GM12878 (cell line): Measurements from ENCODE around the gene RNPEP. TPM values are rescaled to one million over a fixed set of nuclear protein-coding genes. Genes with fewer than 3 reads are reported as not detected.
A peak's percentile ranks its signal among the peaks of the same experiment; 100 is the strongest.

Source experiments
- ATAC-seq: fragments of 200-7000 bp; cut with Tn5 transposase; 3 replicates; pipeline ENCODE4 v1.9.1; 2020; ENCODE audit warnings: mild to moderate bottlenecking, moderate library complexity
- BruUV-seq: library from RNA; stranded (reverse); fragments of 400-500 nt; replicated peaks from 2 replicates; lab custom pipeline; 2021; lab: Mats Ljungman, UMichigan
- CTCF ChIA-PET: fragments of 300-600 bp; sonication (Branson Sonifier 250); formaldehyde crosslinking; extraction: SDS; loops from one replicate; lab custom pipeline; 2021; ENCODE audit warnings: inconsistent platforms; lab: Yijun Ruan, JAX
- POLR2A ChIA-PET: fragments of 350-600 bp; formaldehyde crosslinking; extraction: SDS; loops from one replicate; lab custom pipeline; 2021; ENCODE audit warnings: inconsistent platforms; lab: Charles Lee
- RAD21 ChIA-PET: fragments of 300-600 bp; sonication (Branson Sonifier 250); formaldehyde crosslinking; loops from one replicate; lab custom pipeline; 2023; ENCODE audit warnings: antibody characterized with exemption; ENCODE audit not compliant: unreplicated experiment; lab: Charles Lee
- SMC1A ChIA-PET: fragments of 300-600 bp; sonication (Branson Sonifier 250); formaldehyde crosslinking; loops from one replicate; lab custom pipeline; 2023; ENCODE audit not compliant: unreplicated experiment, uncharacterized antibody; lab: Charles Lee
- DNase-seq: peaks from one replicate; pipeline ENCODE4 v3.0.0-alpha.2; 2011; ENCODE audit warnings: low read depth, low spot score
- FAIRE-seq: peaks from 3 replicates; lab custom pipeline; 2011; peaks lifted over from hg19 to GRCh38; lab: Jason Lieb, UNC
- H2AFZ ChIP-seq: 2 replicates; pipeline ENCODE4 v1.6.0; 2011; ENCODE audit warnings: low read depth, low read length, control low read depth; ENCODE audit not compliant: control insufficient read depth
- H3K27ac ChIP-seq: 2 replicates; pipeline ENCODE4 v1.5.1; 2011; ENCODE audit warnings: control low read depth; ENCODE audit not compliant: control insufficient read depth, insufficient read depth
- H3K27me3 ChIP-seq, 2 experiments: replicated peaks in 1 of 2; 2 replicates each; pipeline versions ENCODE4 v1.6.0 to v1.6.1; 2011; ENCODE audit warnings: low read length in 1 of 2; ENCODE audit not compliant: control insufficient read depth in 2 of 2, insufficient read depth in 2 of 2
- H3K36me3 ChIP-seq, 2 experiments: 2 replicates each; pipeline ENCODE4 v1.5.1; 2011; ENCODE audit warnings: low read length in 1 of 2; ENCODE audit not compliant: control insufficient read depth in 2 of 2, insufficient read depth in 2 of 2
- H3K4me1 ChIP-seq: 2 replicates; pipeline ENCODE4 v1.6.1; 2011; ENCODE audit warnings: mild to moderate bottlenecking, low read length, moderate library complexity, mixed read lengths; ENCODE audit not compliant: control insufficient read depth, insufficient read depth
- H3K4me2 ChIP-seq: 2 replicates; pipeline ENCODE4 v1.6.0; 2011; ENCODE audit warnings: control low read depth; ENCODE audit not compliant: control insufficient read depth, insufficient read depth
- H3K4me3 ChIP-seq: fragments of 200-600 bp; sonication (generic); 2 replicates; pipeline ENCODE4 v1.5.1; 2016
- H3K79me2 ChIP-seq: 2 replicates; pipeline ENCODE4 v1.6.0; 2011; ENCODE audit warnings: low read length; ENCODE audit not compliant: control insufficient read depth, insufficient read depth
- H3K9ac ChIP-seq: 2 replicates; pipeline ENCODE4 v1.8.0; 2011; ENCODE audit warnings: low read length, control low read depth, mixed read lengths; ENCODE audit not compliant: control insufficient read depth, insufficient read depth
- H3K9me3 ChIP-seq: replicated peaks from 3 replicates; pipeline ENCODE4 v1.5.1; 2011; ENCODE audit warnings: mild to moderate bottlenecking, low read length; ENCODE audit not compliant: control insufficient read depth, insufficient read depth
- H4K20me1 ChIP-seq: 2 replicates; pipeline ENCODE4 v1.6.0; 2011; ENCODE audit not compliant: control insufficient read depth, insufficient read depth
- BHLHE40 ChIP-seq, 2 experiments: fragments of 450-650 bp in 1 of 2; IDR thresholded peaks; 2 replicates each; pipeline ENCODE4 v1.6.1; 2011 to 2017; ENCODE audit warnings: low read depth in 2 of 2, borderline replicate concordance in 1 of 2, improper control_type of control experiment in 1 of 2, low read length in 1 of 2, mild to moderate bottlenecking in 1 of 2
- CREB1 ChIP-seq: IDR thresholded peaks from 2 replicates; pipeline ENCODE4 v1.6.1; 2012; ENCODE audit warnings: low read depth, mild to moderate bottlenecking, inconsistent platforms
- CTCF ChIP-seq, 3 experiments: IDR thresholded peaks in 2 of 3; conservative IDR thresholded peaks in 1 of 3; 2 replicates each; pipeline ENCODE4 v1.5.1; 2011; ENCODE audit warnings: low read depth in 3 of 3, low read length in 3 of 3, mild to moderate bottlenecking in 3 of 3, control low read depth in 2 of 3, moderate library complexity in 2 of 3, inconsistent platforms in 1 of 3, mixed read lengths in 1 of 3; ENCODE audit not compliant: control insufficient read depth in 2 of 3, insufficient read depth in 1 of 3; ENCODE audit errors: extremely low read depth in 1 of 3
- EGR1 ChIP-seq, 2 experiments: IDR thresholded peaks; 1 replicate in 1 of 2; 2 replicates in 1 of 2; pipeline ENCODE4 v1.6.1; 2011 to 2012; ENCODE audit warnings: low read depth in 2 of 2, low read length in 2 of 2, borderline replicate concordance in 1 of 2, mild to moderate bottlenecking in 1 of 2, moderate library complexity in 1 of 2
- MYB ChIP-seq: fragments of 150-350 bp; IDR thresholded peaks from 2 replicates; pipeline ENCODE4 v1.6.1; 2014; ENCODE audit warnings: mild to moderate bottlenecking, low read depth, low read length, borderline replicate concordance
- RUNX3 ChIP-seq: IDR thresholded peaks from 2 replicates; pipeline ENCODE4 v1.6.1; 2012; ENCODE audit warnings: low read length, inconsistent platforms
- SMARCA5 ChIP-seq: fragments of 450-650 bp; IDR thresholded peaks from 2 replicates; pipeline ENCODE4 v1.6.1; 2017; ENCODE audit warnings: mild to moderate bottlenecking
- WGBS: methylation state at CpG from one replicate; pipeline ENCODE4 v1.1.6; 2016; ENCODE audit warnings: low lambda C conversion rate; ENCODE audit not compliant: insufficient replicate concordance, insufficient coverage; ENCODE audit errors: missing lambda C conversion rate; 5-methylcytosine and 5-hydroxymethylcytosine counted together
- in situ Hi-C: fragments of 300-500 bp; cut with MboI; formaldehyde crosslinking; loops from 9 replicates; pipeline ENCODE4 v1.14.3; 2018; ENCODE audit warnings: mixed read lengths
- intact Hi-C: fragments of 100-400 bp; cut with micrococcal nuclease; formaldehyde crosslinking; loops from one replicate; pipeline ENCODE4 v1.14.2; 2022; ENCODE audit not compliant: unreplicated experiment
- polyA plus RNA-seq, 11 experiments: library from polyadenylated mRNA; depleted of rRNA in 4 of 11; unstranded in 6 of 11; stranded (reverse) in 5 of 11; fragments of >200 nt; fragmentation: Nextera tagmentation in 4 of 11; fragmentation: Illumina TruSeq in 1 of 11; extraction: Ambion mirVana in 4 of 11; extraction: Trizol in 1 of 11; gene quantifications; 1 replicate in 1 of 11; 2 replicates in 10 of 11; pipeline versions ENCODE4 v1.2.1 to v1.2.3, GENCODE V29; 2011 to 2016; ENCODE audit warnings: inconsistent platforms in 2 of 11, missing spikeins in 2 of 11, low read depth in 1 of 11
- total RNA-seq, 4 experiments: library from RNA; depleted of rRNA in 3 of 4; stranded (reverse); fragments of >200 nt in 3 of 4; fragmentation: Illumina TruSeq in 1 of 4; extraction: Trizol in 1 of 4; gene quantifications; 2 replicates each; pipeline versions ENCODE4 v1.2.1 to v1.2.3, GENCODE V29; 2013 to 2021

RNPEP gene
- total and polyA plus RNA-seq, 10 of the 15 experiments (the other 5 are each of a cell fraction or from before 2014, with no cell fraction given): 18.3 to 68.2 (median 44.6) TPM

GRCh38 chr1:201982082-201982622 is 296 bp upstream of the RNPEP start:
- 0 out of 4 replicates have a peak, but pooled peaks cover 0 to 2% of the 10 kb centered on the region in 2 experiments for H3K27me3 ChIP-seq
- CTCF ChIA-PET: interaction anchor here (0.5 to 3.3 kb wide), 6 partner anchors 9 to 136 kb away, joined by 3 to 18 read pairs (median 7); no protein-coding TSS in a partner anchor
- RAD21 ChIA-PET: interaction anchor here (0.9 to 1.4 kb wide), 2 partner anchors 28 to 86 kb away, joined by 4 to 5 read pairs; partner anchors contain the start of gene ELF3
- in situ Hi-C loops: no loop called here
- TF ChIP-seq SMARCA5 (0 out of 2 replicates have a peak, but pooled peaks have one; percentile 3), BHLHE40 (IDR thresholded peaks at IDR 0.05; ENCODE audit: borderline replicate concordance in 1 of 2, low read depth in 2 of 2, low read length in 1 of 2) (peak; percentile 39 to 51; a peak in 2 of 4 replicates), CTCF (IDR thresholded peaks at IDR 0.05 in 2 of 3, conservative IDR thresholded peaks at IDR 0.05 in 1 of 3; ENCODE audit: control insufficient read depth in 2 of 3, extremely low read depth in 1 of 3, insufficient read depth in 1 of 3, low read depth in 3 of 3, low read length in 3 of 3) (no peak), EGR1 (IDR thresholded peaks at IDR 0.05; ENCODE audit: borderline replicate concordance in 1 of 2, low read depth in 2 of 2, low read length in 2 of 2) (peak in 1 of 2 experiments; percentile 90; a peak in 2 of 3 replicates), MYB (no peak), RUNX3 (0 out of 2 replicates have a peak, but pooled peaks have one; percentile 4), CREB1 (no peak)
- WGBS: 8% methylated on average over 17 of the region's 31 CpGs
- FAIRE-seq (no peak), ATAC-seq (peak; percentile 19; the same call in 2 of the 3 replicates), DNase-seq (no peak)
- H3K4me2 ChIP-seq: peak overlapping the region; percentile 79
- intact Hi-C loops: loop anchor here (2.0 kb wide), 1 partner anchor 27 kb away; the partner anchor contains the start of gene TIMM17A
- SMC1A ChIA-PET: interaction anchor here (1.3 to 1.6 kb wide), 3 partner anchors 10 to 16 kb away, joined by 4 to 7 read pairs (median 5); no protein-coding TSS in a partner anchor
- no peak overlapping the region for H3K27ac ChIP-seq
- H3K79me2 ChIP-seq: peaks cover 22% of the 10 kb centered on the region
- H4K20me1 ChIP-seq: no peaks in the 10 kb centered on the region
- peak overlapping the region; percentile 82 for H3K4me3 ChIP-seq
- H3K4me1 ChIP-seq: peaks cover 3% of the 10 kb centered on the region
- H2AFZ ChIP-seq: peak overlapping the region; percentile 37
- H3K9ac ChIP-seq: peak overlapping the region; percentile 80; the same call in 1 of the 2 replicates
- no TSS peak for BruUV-seq
- H3K36me3 ChIP-seq: no peaks in the 10 kb centered on the region
- POLR2A ChIA-PET: no interaction called here
- H3K9me3 ChIP-seq: no peaks in the 10 kb centered on the region
